Measurements from ENCODE around the gene KIF3B. TPM values are rescaled to one million over a fixed set of nuclear protein-coding genes. Genes with fewer than 3 reads are reported as not detected.

KIF3B gene
- total and polyA plus RNA-seq, 10 of the 15 experiments (the other 5 are each of a cell fraction or from before 2014, with no cell fraction given) = 7.4 to 37.3 (median 25.9) TPM

- DNase-seq (ENCODE audit: low read depth, low spot score) (peak; percentile 81), ATAC-seq (peak; percentile 77), FAIRE-seq (peak; percentile 65)
- intact Hi-C loops (cut with micrococcal nuclease; ENCODE audit: unreplicated experiment) (loop anchor here (5.0 kb wide), 1 partner anchor 319 kb away; no protein-coding TSS in a partner anchor), in situ Hi-C loops (cut with MboI) (no loop called here)
- H3K36me3 ChIP-seq (ENCODE audit: control insufficient read depth in 2 of 2, insufficient read depth in 2 of 2, low read length in 1 of 2) = peaks cover 8 to 21% of the 10 kb centered on the region in 2 experiments
- ChIA-PET POLR2A (interaction anchor here (0.5 to 1.8 kb wide), 6 partner anchors 20 to 1302 kb away, joined by 3 to 10 read pairs (median 4); partner anchors contain the start of gene ASXL1), RAD21 (ENCODE audit: unreplicated experiment) (interaction anchor here (0.7 to 2.7 kb wide), 9 partner anchors 17 to 76 kb away, joined by 3 to 28 read pairs (median 4); partner anchors contain the start of gene ASXL1), SMC1A (ENCODE audit: uncharacterized antibody, unreplicated experiment) (interaction anchor here (0.9 to 3.0 kb wide), 11 partner anchors 9 to 321 kb away, joined by 3 to 21 read pairs (median 4); partner anchors contain the start of gene ASXL1), CTCF (interaction anchor here (0.8 to 2.3 kb wide), 6 partner anchors 21 to 298 kb away, joined by 3 to 8 read pairs (median 5); no protein-coding TSS in a partner anchor)
- no peaks in the 10 kb centered on the region for H3K27me3 ChIP-seq (replicated peaks in 1 of 2; ENCODE audit: control insufficient read depth in 2 of 2, insufficient read depth in 2 of 2, low read length in 1 of 2)
- H3K4me1 ChIP-seq (ENCODE audit: control insufficient read depth, insufficient read depth, low read length) = peaks cover 44% of the 10 kb centered on the region
- no peaks in the 10 kb centered on the region for H3K79me2 ChIP-seq (ENCODE audit: control insufficient read depth, insufficient read depth, low read length)
- BruUV-seq (replicated peaks) = no TSS peak
- H3K4me2 ChIP-seq (ENCODE audit: control insufficient read depth, insufficient read depth) = peak overlapping the region; percentile 84
- WGBS (ENCODE audit: insufficient coverage, insufficient replicate concordance, low lambda C conversion rate, missing lambda C conversion rate) = under 1% methylated on average over 12 of the region's 12 CpGs
- H3K9ac ChIP-seq (ENCODE audit: control insufficient read depth, insufficient read depth, low read length) = peak overlapping the region; percentile 55
- H3K9me3 ChIP-seq (replicated peaks; ENCODE audit: control insufficient read depth, insufficient read depth, low read length) = no peaks in the 10 kb centered on the region
- H4K20me1 ChIP-seq (ENCODE audit: control insufficient read depth, insufficient read depth) = no peaks in the 10 kb centered on the region
- no peak overlapping the region for H3K4me3 ChIP-seq
- H2AFZ ChIP-seq (ENCODE audit: control insufficient read depth, low read depth, low read length) = no peak overlapping the region
- H3K27ac ChIP-seq (ENCODE audit: control insufficient read depth, insufficient read depth) = peak overlapping the region; percentile 90
- TF ChIP-seq POLR2AphosphoS5 (IDR thresholded peaks at IDR 0.05; ENCODE audit: low read length) (no peak), TBL1XR1 (IDR thresholded peaks at IDR 0.05; ENCODE audit: low read depth, low read length) (no peak), BCL11A (IDR thresholded peaks at IDR 0.05; ENCODE audit: low read depth, low read length) (peak; percentile 44; the same call in 1 of the 2 replicates), POLR2A (IDR thresholded peaks at IDR 0.05; ENCODE audit: low read depth, low read length) (no peak), SP1 (IDR thresholded peaks at IDR 0.05; ENCODE audit: low read depth, low read length) (no peak), ZBED1 (IDR thresholded peaks at IDR 0.05; ENCODE audit: borderline replicate concordance) (peak; percentile 76; the same call in 1 of the 2 replicates), HCFC1 (IDR thresholded peaks at IDR 0.05; ENCODE audit: low read length) (no peak), IRF4 (IDR thresholded peaks at IDR 0.05; ENCODE audit: low read depth, low read length) (0 out of 2 replicates have a peak, but pooled peaks have one; percentile 21), IKZF2 (IDR thresholded peaks at IDR 0.05) (peak in 1 of 2 experiments; percentile 39; a peak in 2 of 4 replicates), POU2F2 (IDR thresholded peaks at IDR 0.05; ENCODE audit: borderline replicate concordance, low read depth, low read length) (peak; percentile 69; the same call in 1 of the 3 replicates), EGR1 (IDR thresholded peaks at IDR 0.05; ENCODE audit: borderline replicate concordance in 1 of 2, low read depth in 2 of 2, low read length in 2 of 2) (no peak), NFIC (IDR thresholded peaks at IDR 0.05; ENCODE audit: low read depth, low read length) (peak; percentile 89), ASH2L (IDR thresholded peaks at IDR 0.05; ENCODE audit: borderline replicate concordance, low read depth) (no peak), PAX8 (IDR thresholded peaks at IDR 0.05) (no peak), RBBP5 (conservative IDR thresholded peaks at IDR 0.05) (no peak), CBFB (IDR thresholded peaks at IDR 0.05; ENCODE audit: low read depth) (no peak), KAT2A (conservative IDR thresholded peaks at IDR 0.05; ENCODE audit: control insufficient read depth, low read depth, low read length) (no peak), RCOR1 (conservative IDR thresholded peaks at IDR 0.05; ENCODE audit: low read depth, low read length) (no peak), CHD2 (IDR thresholded peaks at IDR 0.05; ENCODE audit: borderline replicate concordance, low read depth, low read length) (no peak), HDAC2 (IDR thresholded peaks at IDR 0.05) (no peak)
- TF ChIP-seq, protein P1, sequence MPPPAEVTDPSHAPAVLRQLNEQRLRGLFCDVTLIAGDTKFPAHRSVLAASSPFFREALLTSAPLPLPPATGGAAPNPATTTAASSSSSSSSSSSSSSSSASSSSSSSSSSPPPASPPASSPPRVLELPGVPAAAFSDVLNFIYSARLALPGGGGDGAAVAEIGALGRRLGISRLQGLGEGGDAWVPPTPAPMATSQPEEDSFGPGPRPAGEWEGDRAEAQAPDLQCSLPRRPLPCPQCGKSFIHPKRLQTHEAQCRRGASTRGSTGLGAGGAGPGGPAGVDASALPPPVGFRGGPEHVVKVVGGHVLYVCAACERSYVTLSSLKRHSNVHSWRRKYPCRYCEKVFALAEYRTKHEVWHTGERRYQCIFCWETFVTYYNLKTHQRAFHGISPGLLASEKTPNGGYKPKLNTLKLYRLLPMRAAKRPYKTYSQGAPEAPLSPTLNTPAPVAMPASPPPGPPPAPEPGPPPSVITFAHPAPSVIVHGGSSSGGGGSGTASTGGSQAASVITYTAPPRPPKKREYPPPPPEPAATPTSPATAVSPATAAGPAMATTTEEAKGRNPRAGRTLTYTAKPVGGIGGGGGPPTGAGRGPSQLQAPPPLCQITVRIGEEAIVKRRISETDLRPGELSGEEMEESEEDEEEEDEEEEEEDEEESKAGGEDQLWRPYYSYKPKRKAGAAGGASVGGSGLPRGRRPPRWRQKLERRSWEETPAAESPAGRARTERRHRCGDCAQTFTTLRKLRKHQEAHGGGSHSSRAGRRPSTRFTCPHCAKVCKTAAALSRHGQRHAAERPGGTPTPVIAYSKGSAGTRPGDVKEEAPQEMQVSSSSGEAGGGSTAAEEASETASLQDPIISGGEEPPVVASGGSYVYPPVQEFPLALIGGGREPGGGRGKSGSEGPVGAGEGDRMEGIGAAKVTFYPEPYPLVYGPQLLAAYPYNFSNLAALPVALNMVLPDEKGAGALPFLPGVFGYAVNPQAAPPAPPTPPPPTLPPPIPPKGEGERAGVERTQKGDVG (CRISPR knock-in tag; IDR thresholded peaks at IDR 0.05) = no peak
These were observed 55.9 kb downstream of the KIF3B start for GRCh38 chr20:32333181-32333987.
